Activated T-helper 1 cell treated with anti-CD3 and anti-CD28 coated beads, Interleukin-12 subunit alpha, Interleukin-12 subunit beta, Interleukin-2, Interleukin-4 antibody, amounts not matched to agents 30 ng/mL and 10 ng/mL and 1 ng/mL, durations not matched to agents 14 hours and 24 hours and 36 hours (primary cell): ENCODE data around the gene VSIG10L2. TPM values are rescaled to one million over a fixed set of nuclear protein-coding genes. Genes with fewer than 3 reads are reported as not detected.

Experiments
- DNase-seq: peaks from one replicate; pipeline ENCODE4 v3.0.0; 2021; ENCODE audit warnings: low spot score
- H3K27ac Mint-ChIP-seq: one replicate; pipeline ENCODE4 v1.8.0; 2021; ENCODE audit warnings: mild to moderate bottlenecking, mixed read lengths
- H3K27me3 Mint-ChIP-seq: one replicate; pipeline ENCODE4 v1.8.0; 2022; ENCODE audit warnings: mild to moderate bottlenecking, moderate library complexity, mixed read lengths; ENCODE audit not compliant: insufficient read depth
- H3K36me3 Mint-ChIP-seq: one replicate; pipeline ENCODE4 v1.8.0; 2021; ENCODE audit warnings: low read depth, mixed read lengths
- H3K4me1 Mint-ChIP-seq: one replicate; pipeline ENCODE4 v1.8.0; 2021; ENCODE audit warnings: low read depth, mixed read lengths
- H3K4me3 Mint-ChIP-seq: one replicate; pipeline ENCODE4 v1.8.0; 2021; ENCODE audit warnings: mild to moderate bottlenecking, moderate library complexity, mixed read lengths
- H3K9me3 Mint-ChIP-seq: one replicate; pipeline ENCODE4 v1.8.0; 2021; ENCODE audit warnings: mixed read lengths
- intact Hi-C: fragments of 100-400 bp; cut with micrococcal nuclease; formaldehyde crosslinking; loops from one replicate; pipeline ENCODE4 v1.15.1; 2024
- total RNA-seq: library from RNA; stranded (reverse); gene quantifications from 2 replicates; pipeline ENCODE4 v1.2.3, GENCODE V29; 2022

VSIG10L2 gene
- total RNA-seq, 1 donor from 2014 or later: not detected

DNA sequence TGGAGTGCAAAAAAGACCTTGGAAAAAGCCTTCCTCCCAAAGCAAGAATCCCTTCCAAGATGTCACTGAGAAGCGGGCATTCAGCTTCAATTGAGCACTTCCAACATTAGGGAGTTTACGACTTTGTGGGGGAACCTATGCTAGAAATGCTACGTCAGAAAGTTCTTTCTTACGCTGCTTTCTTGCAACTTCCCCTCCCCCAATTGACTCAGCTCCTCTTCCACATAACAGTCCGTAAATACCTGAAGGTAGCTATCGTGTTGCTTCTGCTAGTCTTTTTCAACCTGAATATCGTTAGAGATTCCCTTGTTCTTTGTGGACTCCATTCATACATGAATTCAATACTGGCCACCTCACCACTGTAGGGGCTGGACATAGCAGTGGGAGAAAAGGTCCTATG is 47.0 kb downstream of the VSIG10L2 start:
- Mint-ChIP-seq H3K9me3 (no peaks in the 10 kb centered on the region), H3K27ac (no peak overlapping the region), H3K27me3 (peaks cover 2% of the 10 kb centered on the region), H3K36me3 (no peaks in the 10 kb centered on the region), H3K4me3 (no peak overlapping the region), H3K4me1 (peaks cover 11% of the 10 kb centered on the region)
- no peak for DNase-seq
- intact Hi-C loops: no loop called here

DNA sequence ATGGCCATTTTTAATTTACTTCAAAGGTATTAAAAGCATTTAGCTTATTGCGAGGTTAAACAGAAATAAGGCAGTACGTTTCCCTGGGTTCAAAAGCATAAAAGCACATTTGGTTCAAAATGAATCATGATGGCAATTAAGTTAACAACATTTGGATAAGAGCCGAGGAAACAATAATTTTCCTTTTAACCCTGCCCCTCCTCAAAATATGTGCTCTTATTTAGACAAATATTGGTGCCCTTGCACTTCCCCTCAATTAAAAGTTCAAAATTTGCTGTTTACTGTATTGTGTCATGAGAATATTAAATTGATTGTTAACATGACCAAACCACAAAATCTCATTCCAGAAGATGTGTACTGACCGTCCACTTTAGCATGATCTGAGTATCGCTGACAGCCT is 48.7 kb downstream of the VSIG10L2 start:
- Mint-ChIP-seq H3K27me3 (no peaks in the 10 kb centered on the region), H3K36me3 (no peaks in the 10 kb centered on the region), H3K4me3 (no peak overlapping the region), H3K27ac (no peak overlapping the region), H3K4me1 (peaks cover 11% of the 10 kb centered on the region), H3K9me3 (no peaks in the 10 kb centered on the region)
- intact Hi-C loops: no loop called here
- DNase-seq: no peak

DNA sequence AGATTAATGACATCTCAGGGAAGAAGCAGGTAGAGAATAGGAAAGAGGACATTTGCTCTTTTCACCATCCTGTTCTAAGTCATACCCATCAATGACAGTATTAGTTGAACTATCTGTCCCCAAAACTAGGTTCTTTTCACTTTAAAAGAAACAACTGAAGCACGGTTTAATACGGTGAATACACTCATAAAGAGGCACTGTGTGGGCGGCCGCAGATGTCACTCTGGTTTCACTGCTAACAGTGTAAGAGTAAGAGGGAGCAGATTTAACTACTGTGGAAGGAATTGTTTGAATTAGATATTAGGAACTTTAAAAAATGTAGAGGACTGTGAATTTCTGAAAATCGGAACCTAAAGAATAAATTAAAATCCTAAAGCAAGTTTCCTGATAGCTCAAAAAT is 49.5 kb downstream of the VSIG10L2 start:
- intact Hi-C loops: loop anchor here (5.0 kb wide), 1 partner anchor 67 kb away; the partner anchor contains the start of gene CDON
- no peak for DNase-seq

DNA sequence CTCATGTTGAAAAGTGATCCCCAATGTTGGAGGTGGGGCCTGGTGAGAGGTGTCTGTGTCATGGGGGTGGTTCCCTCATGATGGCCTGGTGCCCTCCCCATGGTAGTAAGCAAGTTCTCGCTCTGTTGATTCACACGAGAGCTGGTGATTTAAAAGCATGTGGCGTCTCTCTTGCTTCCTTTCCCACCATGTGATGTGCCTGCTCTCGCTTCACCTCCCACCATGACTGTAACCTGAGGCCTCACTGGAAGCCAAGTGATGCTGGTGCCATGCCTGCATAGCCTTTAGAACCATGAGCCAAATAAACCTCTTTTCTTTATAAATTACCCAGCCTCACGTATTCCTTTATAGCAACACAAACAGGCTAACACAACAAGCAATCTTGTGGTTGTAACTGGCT is 52.4 kb downstream of the VSIG10L2 start:
- H3K27me3 Mint-ChIP-seq: peaks cover 1% of the 10 kb centered on the region
- intact Hi-C loops: loop anchor here (5.0 kb wide), 1 partner anchor 64 kb away; the partner anchor contains the start of gene CDON
- no peaks in the 10 kb centered on the region for H3K9me3 Mint-ChIP-seq
- H3K27ac Mint-ChIP-seq: no peak overlapping the region
- no peak overlapping the region for H3K4me3 Mint-ChIP-seq
- DNase-seq: no peak
- no peaks in the 10 kb centered on the region for H3K36me3 Mint-ChIP-seq
- peaks cover 11% of the 10 kb centered on the region for H3K4me1 Mint-ChIP-seq

More for the DNA sequence above, 49.5 kb downstream of the VSIG10L2 start:
- no peaks in the 10 kb centered on the region for H3K36me3 Mint-ChIP-seq
- H3K27me3 Mint-ChIP-seq: no peaks in the 10 kb centered on the region
- H3K4me1 Mint-ChIP-seq: peaks cover 11% of the 10 kb centered on the region
- H3K9me3 Mint-ChIP-seq: no peaks in the 10 kb centered on the region
- no peak overlapping the region for H3K4me3 Mint-ChIP-seq
- H3K27ac Mint-ChIP-seq: no peak overlapping the region

DNA sequence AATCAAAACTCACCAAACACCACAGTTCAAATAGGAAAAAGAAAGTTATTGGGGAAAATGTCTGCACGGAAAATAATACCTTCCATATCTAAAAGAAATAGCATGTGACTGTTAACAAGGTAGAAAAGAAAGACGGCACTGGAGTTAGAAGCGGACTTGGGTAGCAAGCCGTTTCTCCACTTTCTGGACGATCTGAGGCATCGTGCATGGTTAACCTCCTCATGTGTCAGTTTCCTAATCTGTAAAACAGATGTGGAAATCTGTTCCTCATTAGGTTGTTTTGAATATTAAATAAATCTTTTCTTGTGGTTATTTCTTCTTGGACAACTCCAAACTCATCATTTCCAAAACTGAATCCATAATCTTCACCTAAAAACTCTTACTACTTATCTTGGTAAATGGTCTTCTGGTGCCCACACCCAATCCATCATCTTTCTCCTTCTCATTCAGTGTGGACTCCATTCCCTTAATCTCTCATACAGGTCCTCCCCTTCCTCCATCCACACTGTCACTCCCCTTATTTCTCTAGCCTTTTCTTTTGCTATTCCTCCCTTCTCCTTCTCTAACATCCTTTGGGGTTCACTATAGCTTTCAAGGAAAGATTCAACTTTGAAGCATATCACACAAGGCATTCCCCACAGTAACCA is 53.5 kb downstream of the VSIG10L2 start:
- H3K27me3 Mint-ChIP-seq: peaks cover 1% of the 10 kb centered on the region
- peaks cover 11% of the 10 kb centered on the region for H3K4me1 Mint-ChIP-seq
- H3K4me3 Mint-ChIP-seq: no peak overlapping the region
- H3K36me3 Mint-ChIP-seq: no peaks in the 10 kb centered on the region
- DNase-seq: no peak
- intact Hi-C loops: loop anchor here (5.0 kb wide), 1 partner anchor 63 kb away; the partner anchor contains the start of gene CDON
- H3K27ac Mint-ChIP-seq: no peak overlapping the region
- H3K9me3 Mint-ChIP-seq: no peaks in the 10 kb centered on the region

DNA sequence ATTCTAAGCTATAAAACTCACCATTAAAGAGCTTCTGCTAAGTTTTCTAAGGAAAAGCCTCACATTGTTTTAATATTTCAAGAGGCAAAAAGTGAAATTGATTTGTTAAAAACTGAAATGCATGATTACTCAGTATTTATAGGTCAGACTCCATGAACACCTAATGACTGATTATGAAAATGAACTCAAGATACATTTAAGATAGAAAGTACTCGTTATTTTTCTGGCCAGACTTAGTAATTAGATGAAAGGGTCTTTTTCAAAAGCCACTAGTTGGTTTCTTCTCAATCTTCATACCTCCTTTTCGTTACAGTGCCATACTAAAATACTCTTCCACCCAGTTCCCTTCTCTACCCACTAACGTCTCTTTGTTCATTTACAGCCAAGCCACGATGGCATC is 56.3 kb downstream of the VSIG10L2 start:
- intact Hi-C loops: no loop called here
- Mint-ChIP-seq H3K4me3 (no peak overlapping the region), H3K36me3 (no peaks in the 10 kb centered on the region), H3K9me3 (no peaks in the 10 kb centered on the region), H3K27ac (no peak overlapping the region), H3K4me1 (no peaks in the 10 kb centered on the region), H3K27me3 (peaks cover 1% of the 10 kb centered on the region)
- DNase-seq: no peak

Other genes starting within 250 kb of the VSIG10L2 start
- gene PATE1, start 199.8 kb upstream of the VSIG10L2 start, total RNA-seq: not detected in 2 replicates
- gene PATE2, start 167.2 kb upstream of the VSIG10L2 start, total RNA-seq: 0.29 and 0.34 TPM in 2 replicates
- gene PATE3, start 157.9 kb upstream of the VSIG10L2 start, total RNA-seq: not detected in 2 replicates
- gene PATE4, start 112.7 kb upstream of the VSIG10L2 start, total RNA-seq: not detected in 2 replicates
- 6.5 and 6.8 TPM in 2 replicates for gene HYLS1, start 58.4 kb upstream of the VSIG10L2 start, total RNA-seq
- 16.5 and 23.6 TPM in 2 replicates for gene PUS3, start 42.8 kb upstream of the VSIG10L2 start, total RNA-seq
- not detected in 2 replicates for gene DDX25, start 41.5 kb upstream of the VSIG10L2 start, total RNA-seq
- 1.3 and 1.8 TPM in 2 replicates for gene CDON, start 116.8 kb downstream of the VSIG10L2 start, total RNA-seq